Measurements from ENCODE around the gene CCL17.

Gene CCL17

GRCh38 chr16:57403965-57404817 is at the start of gene CCL17:
CCL17 (plus strand) TSS chr16:57404767; CDS start chr16:57413933, 9,166 bp downstream.
- DNase-seq (ENCODE audit: low spot score), result no peak
- H3K27ac ChIP-seq, result no peak within 1 kb of the TSS
- no peak for TF ChIP-seq CTCF (conservative IDR thresholded peaks at IDR 0.05; ENCODE audit: low read depth)
- ChIA-PET POLR2A (ENCODE audit: low non-redundant PET) (no interaction called here), CTCF (interaction anchor here (0.7 to 2.2 kb wide), 2 partner anchors 13 to 32 kb away, joined by 3 to 10 read pairs; no protein-coding TSS in a partner anchor)

- no peak overlapping the region for H3K27ac ChIP-seq
- POLR2A ChIA-PET (ENCODE audit: low non-redundant PET), result no interaction called here
- no peak for TF ChIP-seq CTCF (conservative IDR thresholded peaks at IDR 0.05; ENCODE audit: low read depth)
- no peak for DNase-seq (ENCODE audit: low spot score)
- CTCF ChIA-PET, result no interaction called here
Measured at GRCh38 chr16:57355898-57356414, 48.6 kb upstream of the CCL17 start.

GRCh38 chr16:57356547-57356946 is 48.0 kb upstream of the CCL17 start:
- TF ChIP-seq CTCF (conservative IDR thresholded peaks at IDR 0.05; ENCODE audit: low read depth), result no peak
- ChIA-PET CTCF (no interaction called here), POLR2A (ENCODE audit: low non-redundant PET) (no interaction called here)
- no peak for DNase-seq (ENCODE audit: low spot score)
- H3K27ac ChIP-seq, result no peak overlapping the region

GRCh38 chr16:57357330-57358085 is 47.1 kb upstream of the CCL17 start:
- TF ChIP-seq CTCF (conservative IDR thresholded peaks at IDR 0.05; ENCODE audit: low read depth), result no peak
- DNase-seq (ENCODE audit: low spot score), result no peak
- no peak overlapping the region for H3K27ac ChIP-seq
- ChIA-PET CTCF (no interaction called here), POLR2A (ENCODE audit: low non-redundant PET) (no interaction called here)

- no peak overlapping the region for H3K27ac ChIP-seq
- POLR2A ChIA-PET (ENCODE audit: low non-redundant PET), result no interaction called here
- no peak for DNase-seq (ENCODE audit: low spot score)
Measured at GRCh38 chr16:57358086-57358420, 46.5 kb upstream of the CCL17 start.

More at GRCh38 chr16:57358086-57358420, 46.5 kb upstream of the CCL17 start:
- TF ChIP-seq CTCF (conservative IDR thresholded peaks at IDR 0.05; ENCODE audit: low read depth), result no peak
- CTCF ChIA-PET, result no interaction called here

Data from RWPE1 (cell line).